H9 (cell line): ENCODE data around the gene MGA. TPM values are rescaled to one million over a fixed set of nuclear protein-coding genes. Genes with fewer than 3 reads are reported as not detected.

Experiments used
- DNase-seq: peaks from one replicate; pipeline ENCODE4 v3.0.0-alpha.2; 2017
- H2AFZ ChIP-seq: one replicate; pipeline ENCODE4 v1.6.1; 2013; ENCODE audit warnings: mild to moderate bottlenecking, low read length, control low read depth, moderate library complexity
- H2AK5ac ChIP-seq: 2 replicates; pipeline ENCODE4 v1.6.1; 2013; ENCODE audit warnings: low read length, control low read depth, mixed read lengths; ENCODE audit not compliant: insufficient read length
- H2BK120ac ChIP-seq: one replicate; pipeline ENCODE4 v1.6.1; 2013; ENCODE audit warnings: low read depth, mild to moderate bottlenecking, low read length, control low read depth, inconsistent platforms; ENCODE audit not compliant: poor library complexity, severe bottlenecking
- H2BK12ac ChIP-seq: 2 replicates; pipeline ENCODE4 v1.6.1; 2013; ENCODE audit warnings: low read length, control low read depth, mixed read lengths, low read depth; ENCODE audit not compliant: insufficient read length
- H2BK15ac ChIP-seq: 2 replicates; pipeline ENCODE4 v1.6.1; 2013; ENCODE audit warnings: low read depth, low read length, control low read depth
- H2BK20ac ChIP-seq: one replicate; pipeline ENCODE4 v1.6.1; 2013; ENCODE audit warnings: low read depth, mild to moderate bottlenecking, low read length, control low read depth, inconsistent platforms; ENCODE audit not compliant: poor library complexity, severe bottlenecking
- H2BK5ac ChIP-seq: 2 replicates; pipeline ENCODE4 v1.6.1; 2013; ENCODE audit warnings: low read length, control low read depth, mixed read lengths; ENCODE audit not compliant: insufficient read length
- H3K14ac ChIP-seq: 2 replicates; pipeline ENCODE4 v1.6.1; 2013; ENCODE audit warnings: low read length, control low read depth; ENCODE audit not compliant: insufficient read depth
- H3K18ac ChIP-seq: 2 replicates; pipeline ENCODE4 v1.6.1; 2013; ENCODE audit warnings: low read depth, mild to moderate bottlenecking, mixed read lengths, low read length, control low read depth; ENCODE audit not compliant: insufficient read length
- H3K23ac ChIP-seq: 2 replicates; pipeline ENCODE4 v1.6.1; 2013; ENCODE audit warnings: low read length, control low read depth, mixed read lengths, low read depth; ENCODE audit not compliant: insufficient read length
- H3K23me2 ChIP-seq: 2 replicates; pipeline ENCODE4 v1.6.1; 2013; ENCODE audit warnings: low read depth, mild to moderate bottlenecking, mixed read lengths, low read length, control low read depth; ENCODE audit not compliant: insufficient read length, poor library complexity, severe bottlenecking
- H3K27ac ChIP-seq: 2 replicates; pipeline ENCODE4 v1.5.1; 2013; ENCODE audit warnings: low read length, control low read depth, mixed read lengths, low read depth; ENCODE audit not compliant: insufficient read length
- H3K27me3 ChIP-seq: 2 replicates; pipeline ENCODE4 v1.6.1; 2013; ENCODE audit warnings: low read length, control low read depth, inconsistent platforms; ENCODE audit not compliant: insufficient read depth
- H3K4ac ChIP-seq: 2 replicates; pipeline ENCODE4 v1.6.1; 2013; ENCODE audit warnings: low read depth, mild to moderate bottlenecking, control low read depth, inconsistent platforms, low read length, moderate library complexity
- H3K4me1 ChIP-seq: 2 replicates; pipeline ENCODE4 v1.6.1; 2013; ENCODE audit warnings: low read length, control low read depth, inconsistent platforms; ENCODE audit not compliant: insufficient read depth
- H3K4me2 ChIP-seq: 2 replicates; pipeline ENCODE4 v1.6.1; 2013; ENCODE audit warnings: low read length, control low read depth, mixed read lengths; ENCODE audit not compliant: insufficient read length, insufficient read depth
- H3K56ac ChIP-seq: 2 replicates; pipeline ENCODE4 v1.6.1; 2013; ENCODE audit warnings: low read depth, mild to moderate bottlenecking, mixed read lengths, low read length, control low read depth; ENCODE audit not compliant: insufficient read length
- H3K79me1 ChIP-seq: 2 replicates; pipeline ENCODE4 v1.6.1; 2013; ENCODE audit warnings: low read depth, mild to moderate bottlenecking, moderate library complexity, low read length, control low read depth, inconsistent platforms; ENCODE audit not compliant: insufficient read depth, poor library complexity, severe bottlenecking
- H3K79me2 ChIP-seq: 2 replicates; pipeline ENCODE4 v1.6.1; 2013; ENCODE audit warnings: low read length, control low read depth, inconsistent platforms; ENCODE audit not compliant: insufficient read depth
- H3K9ac ChIP-seq: 2 replicates; pipeline ENCODE4 v1.6.1; 2013; ENCODE audit warnings: low read length, control low read depth, mixed read lengths; ENCODE audit not compliant: insufficient read length; ENCODE audit errors: extremely low read depth
- H3K9me3 ChIP-seq: one replicate; pipeline ENCODE4 v1.6.1; 2013; ENCODE audit warnings: low read depth, low read length, inconsistent platforms; ENCODE audit not compliant: control insufficient read depth
- H3T11ph ChIP-seq: one replicate; pipeline ENCODE4 v1.6.1; 2013; ENCODE audit warnings: mild to moderate bottlenecking, low read length, control low read depth, inconsistent platforms
- H4K20me1 ChIP-seq: one replicate; pipeline ENCODE4 v1.6.1; 2013; ENCODE audit not compliant: control insufficient read depth, insufficient read length, insufficient read depth
- H4K5ac ChIP-seq: 2 replicates; pipeline ENCODE4 v1.6.1; 2013; ENCODE audit warnings: low read depth, mild to moderate bottlenecking, mixed read lengths, low read length, control low read depth; ENCODE audit not compliant: insufficient read length
- H4K8ac ChIP-seq: replicated peaks from 2 replicates; pipeline ENCODE4 v1.6.1; 2013; ENCODE audit warnings: low read length, control low read depth, mixed read lengths, low read depth; ENCODE audit not compliant: insufficient read length
- H4K91ac ChIP-seq: 2 replicates; pipeline ENCODE4 v1.6.1; 2013; ENCODE audit warnings: low read depth, mild to moderate bottlenecking, moderate library complexity, mixed read lengths, low read length, control low read depth; ENCODE audit not compliant: insufficient read length
- H3K27ac Mint-ChIP-seq, 3 experiments: 2 replicates in 2 of 3; 3 replicates in 1 of 3; pipeline ENCODE4 v1.8.0; 2020 to 2021; ENCODE audit warnings: mixed read lengths in 3 of 3, mild to moderate bottlenecking in 1 of 3, moderate library complexity in 1 of 3
- H3K27me3 Mint-ChIP-seq: 2 replicates; pipeline ENCODE4 v1.8.0; 2021; ENCODE audit warnings: low read depth, mild to moderate bottlenecking, moderate library complexity, mixed read lengths
- H3K36me3 Mint-ChIP-seq, 3 experiments: 2 replicates in 2 of 3; 3 replicates in 1 of 3; pipeline ENCODE4 v1.8.0; 2020 to 2021; ENCODE audit warnings: low read depth in 3 of 3, mixed read lengths in 3 of 3; ENCODE audit not compliant: insufficient read depth in 1 of 3
- H3K4me1 Mint-ChIP-seq, 2 experiments: 2 replicates each; pipeline ENCODE4 v1.8.0; 2020; ENCODE audit warnings: mixed read lengths in 2 of 2
- H3K4me3 Mint-ChIP-seq, 2 experiments: 2 replicates in 1 of 2; 3 replicates in 1 of 2; pipeline ENCODE4 v1.8.0; 2020 to 2021; ENCODE audit warnings: mild to moderate bottlenecking in 2 of 2, mixed read lengths in 2 of 2, moderate library complexity in 1 of 2
- H3K9me3 Mint-ChIP-seq, 2 experiments: 2 replicates in 1 of 2; 3 replicates in 1 of 2; pipeline ENCODE4 v1.8.0; 2020; ENCODE audit warnings: mild to moderate bottlenecking in 2 of 2, mixed read lengths in 2 of 2, moderate library complexity in 1 of 2
- CTCF ChIP-seq: fragments of 200-600 bp; sonication (generic); conservative IDR thresholded peaks from 3 replicates; pipeline ENCODE4 v1.8.0; 2021; ENCODE audit warnings: antibody characterized with exemption, mild to moderate bottlenecking
- WGBS: extraction: QIAGEN DNeasy Blood & Tissue Kit; methylation state at CpG from one replicate; pipeline ENCODE4 v1.1.7; 2013; ENCODE audit warnings: missing lambda C conversion rate, low lambda C conversion rate, mixed read lengths; ENCODE audit not compliant: insufficient read length; ENCODE audit errors: extremely low coverage; 5-methylcytosine and 5-hydroxymethylcytosine counted together
- total RNA-seq: library from RNA; stranded (reverse); gene quantifications from 2 replicates; pipeline ENCODE4 v1.2.1, GENCODE V29; 2021

MGA gene
- total RNA-seq, 1 experiment from 2014 or later: 62.7 TPM

GRCh38 chr15:41629883-41630282 is 30.3 kb upstream of the MGA start:
- Histone ChIP-seq H4K20me1 (no peaks in the 10 kb centered on the region), H3K56ac (no peak overlapping the region), H3K9me3 (no peaks in the 10 kb centered on the region), H3K4ac (no peak overlapping the region), H3T11ph (no peak overlapping the region), H3K79me2 (no peaks in the 10 kb centered on the region), H4K91ac (no peak overlapping the region), H3K79me1 (no peaks in the 10 kb centered on the region), H2BK5ac (no peak overlapping the region), H2BK12ac (no peak overlapping the region), H2AFZ (no peak overlapping the region), H3K4me2 (peak overlapping the region; percentile 33), H3K27me3 (no peaks in the 10 kb centered on the region), H3K9ac (no peak overlapping the region), H3K23ac (no peak overlapping the region), H3K27ac (no peak overlapping the region), H4K8ac (no peak overlapping the region), H3K4me1 (peaks cover 8% of the 10 kb centered on the region; the same call in 1 of the 2 replicates), H2BK15ac (no peak overlapping the region), H2BK20ac (no peak overlapping the region), H3K14ac (no peak overlapping the region), H3K18ac (no peak overlapping the region), H2AK5ac (no peak overlapping the region), H4K5ac (no peak overlapping the region), H3K23me2 (no peaks in the 10 kb centered on the region), H2BK120ac (no peak overlapping the region)
- no peaks in the 10 kb centered on the region for H3K9me3 Mint-ChIP-seq
- H3K4me1 Mint-ChIP-seq: peaks cover 45% of the 10 kb centered on the region in 2 experiments
- H3K36me3 Mint-ChIP-seq: no peaks in the 10 kb centered on the region
- H3K27me3 Mint-ChIP-seq: peaks cover 2% of the 10 kb centered on the region; the same call in 1 of the 2 replicates
- no peak for DNase-seq
- H3K27ac Mint-ChIP-seq: peak overlapping the region in 2 of 3 experiments; percentile 0 to 13; a peak in 3 of 7 replicates
- no CpG with 5 or more reads among the region's 5 CpGs for WGBS
- no peak for TF ChIP-seq CTCF
- peak overlapping the region in 1 of 2 experiments; percentile 12; a peak in 1 of 5 replicates for H3K4me3 Mint-ChIP-seq
